Limb (tissue), 2 donors: Measurements from ENCODE around the gene MEGF11.
"Not testable (repeated sequence)": the region's sequence is repeated elsewhere in the genome, so short reads cannot be mapped to it uniquely, and the experiment has no call there.

ENCODE experiments used
- DNase-seq, 2 donors: peaks; one replicate each; pipeline ENCODE4 v3.0.0-alpha.2; 2016; ENCODE audit errors: extremely low spot score in 2 of 2

MEGF11 gene

GRCh38 chr15:65979837-65980236, 273.7 kb downstream of the MEGF11 start:
- DNase-seq: no peak

GRCh38 chr15:65979316-65979715, 274.2 kb downstream of the MEGF11 start:
- no peak for DNase-seq

- DNase-seq: no peak
These were observed 275.4 kb downstream of the MEGF11 start for GRCh38 chr15:65978110-65978509.

GRCh38 chr15:65976196-65976595, 277.4 kb downstream of the MEGF11 start:
- DNase-seq: not testable (repeated sequence)

GRCh38 chr15:65971741-65971995, 281.9 kb downstream of the MEGF11 start:
- no peak for DNase-seq

GRCh38 chr15:65970937-65971740, 282.4 kb downstream of the MEGF11 start:
- DNase-seq: no peak

GRCh38 chr15:65969865-65970816, 283.4 kb downstream of the MEGF11 start:
- no peak for DNase-seq

- no peak for DNase-seq
These were observed 285.0 kb downstream of the MEGF11 start for GRCh38 chr15:65968511-65968910.

- no peak for DNase-seq
These were observed 288.6 kb downstream of the MEGF11 start for GRCh38 chr15:65964792-65965433.

- no peak for DNase-seq
These were observed 289.6 kb downstream of the MEGF11 start for GRCh38 chr15:65963911-65964482.

GRCh38 chr15:65963358-65963757, 290.2 kb downstream of the MEGF11 start:
- DNase-seq: no peak

- DNase-seq: no peak
These were observed 291.4 kb downstream of the MEGF11 start for GRCh38 chr15:65962187-65962586.

- no peak for DNase-seq
These were observed 293.0 kb downstream of the MEGF11 start for GRCh38 chr15:65960586-65960985.

- no peak for DNase-seq
These were observed 294.7 kb downstream of the MEGF11 start for GRCh38 chr15:65958835-65959234.

GRCh38 chr15:65957451-65957850, 296.1 kb downstream of the MEGF11 start:
- DNase-seq: no peak

GRCh38 chr15:65956899-65957298, 296.7 kb downstream of the MEGF11 start:
- DNase-seq: no peak

GRCh38 chr15:65956307-65956706, 297.2 kb downstream of the MEGF11 start:
- no peak for DNase-seq

GRCh38 chr15:65954289-65954741, 299.2 kb downstream of the MEGF11 start:
- no peak for DNase-seq

- DNase-seq: no peak
These were observed 299.9 kb downstream of the MEGF11 start for GRCh38 chr15:65953622-65954021.

- DNase-seq: peak; percentile 42 to 65
These were observed 301.0 kb downstream of the MEGF11 start for GRCh38 chr15:65952391-65953053.

GRCh38 chr15:65951007-65951406, 302.5 kb downstream of the MEGF11 start:
- no peak for DNase-seq
